Stimulated activated CD8-positive, alpha-beta memory T cell treated with anti-CD3 and anti-CD28 coated beads, Interleukin-12 subunit alpha, Interleukin-12 subunit beta, amount 100 ng/mL, for 1 hour (primary cell): Measurements from ENCODE around the gene KRT4.
"Not testable (repeated sequence)": the region's sequence is repeated elsewhere in the genome, so short reads cannot be mapped to it uniquely, and the experiment has no call there.

Experiments
- DNase-seq: peaks from one replicate; pipeline ENCODE4 v3.0.0-alpha.2; 2020; ENCODE audit warnings: low read depth

Gene KRT4

GRCh38 chr12:52772772-52773171 lies 41.1 kb downstream of the KRT4 start:
- DNase-seq, result no peak

GRCh38 chr12:52772188-52772587 lies 41.7 kb downstream of the KRT4 start:
- DNase-seq, result no peak

GRCh38 chr12:52771505-52771904 lies 42.4 kb downstream of the KRT4 start:
- DNase-seq, result no peak

GRCh38 chr12:52771088-52771487 lies 42.8 kb downstream of the KRT4 start:
- DNase-seq, result no peak

GRCh38 chr12:52769946-52770345 lies 44.0 kb downstream of the KRT4 start:
- no peak for DNase-seq

- no peak for DNase-seq
Measured at GRCh38 chr12:52769354-52769753, 44.6 kb downstream of the KRT4 start.

- DNase-seq, result no peak
Measured at GRCh38 chr12:52768479-52769200, 45.3 kb downstream of the KRT4 start.

- no peak for DNase-seq
Measured at GRCh38 chr12:52767427-52767826, 46.5 kb downstream of the KRT4 start.

GRCh38 chr12:52767020-52767379 lies 46.9 kb downstream of the KRT4 start:
- DNase-seq, result no peak

- no peak for DNase-seq
Measured at GRCh38 chr12:52766351-52767019, 47.4 kb downstream of the KRT4 start.

GRCh38 chr12:52765702-52766101 lies 48.2 kb downstream of the KRT4 start:
- no peak for DNase-seq

- no peak for DNase-seq
Measured at GRCh38 chr12:52763991-52764390, 49.9 kb downstream of the KRT4 start.

GRCh38 chr12:52763036-52763659 lies 50.8 kb downstream of the KRT4 start:
- DNase-seq, result no peak

- DNase-seq, result no peak
Measured at GRCh38 chr12:52761802-52762201, 52.1 kb downstream of the KRT4 start.

GRCh38 chr12:52761218-52761617 lies 52.7 kb downstream of the KRT4 start:
- DNase-seq, result not testable (repeated sequence)

- DNase-seq, result no peak
Measured at GRCh38 chr12:52760623-52761022, 53.3 kb downstream of the KRT4 start.

- DNase-seq, result no peak
Measured at GRCh38 chr12:52759695-52760094, 54.2 kb downstream of the KRT4 start.

GRCh38 chr12:52759218-52759617 lies 54.7 kb downstream of the KRT4 start:
- DNase-seq, result no peak

GRCh38 chr12:52757449-52758176 lies 56.3 kb downstream of the KRT4 start:
- no peak for DNase-seq
